ENCODE results near the gene GCNT1. TPM values are rescaled to one million over a fixed set of nuclear protein-coding genes. Genes with fewer than 3 reads are reported as not detected.

The GCNT1 gene
- total and polyA plus RNA-seq, 2 experiments from 2014 or later: 43.4 to 59.3 TPM

GRCh38 chr9:76512826-76513225, 53.8 kb downstream of the GCNT1 start:
- Histone ChIP-seq H3K27ac (no peak overlapping the region), H3K4me2 (no peak overlapping the region), H3K9me3 (ENCODE audit: low read depth) (peaks cover 5% of the 10 kb centered on the region), H3K36me3 (replicated peaks; ENCODE audit: insufficient read depth, low read depth) (no peaks in the 10 kb centered on the region), H3K79me2 (no peaks in the 10 kb centered on the region), H3K4me3 (no peak overlapping the region), H3K27me3 (no peaks in the 10 kb centered on the region), H3K4me1 (ENCODE audit: insufficient read depth) (no peaks in the 10 kb centered on the region), H4K20me1 (ENCODE audit: insufficient read depth, poor library complexity, severe bottlenecking) (no peaks in the 10 kb centered on the region), H2AFZ (no peak overlapping the region), H3K9me2 (replicated peaks; ENCODE audit: insufficient read depth) (no peaks in the 10 kb centered on the region)
- TF ChIP-seq CTCF (IDR thresholded peaks at IDR 0.05; ENCODE audit: poor library complexity) (no peak), EZH2 (IDR thresholded peaks at IDR 0.05; ENCODE audit: borderline replicate concordance) (no peak), EZH2phosphoT487 (IDR thresholded peaks at IDR 0.05; ENCODE audit: low read depth, severe bottlenecking, unreplicated experiment) (no peak)
- WGBS (ENCODE audit: low lambda C conversion rate, missing lambda C conversion rate): 79% methylated on average over 1 of the region's 1 CpG
- DNase-seq (ENCODE audit: low spot score): no peak

GRCh38 chr9:76516350-76516749, 57.4 kb downstream of the GCNT1 start:
- H3K4me2 ChIP-seq: no peak overlapping the region
- 79% methylated on average over 6 of the region's 6 CpGs for WGBS (ENCODE audit: low lambda C conversion rate, missing lambda C conversion rate)
- H3K27me3 ChIP-seq: no peaks in the 10 kb centered on the region
- peaks cover 12% of the 10 kb centered on the region for H3K4me1 ChIP-seq (ENCODE audit: insufficient read depth)
- no peaks in the 10 kb centered on the region for H3K79me2 ChIP-seq
- H3K36me3 ChIP-seq (replicated peaks; ENCODE audit: insufficient read depth, low read depth): no peaks in the 10 kb centered on the region
- TF ChIP-seq CTCF (IDR thresholded peaks at IDR 0.05; ENCODE audit: poor library complexity): no peak
- TF ChIP-seq EZH2 (IDR thresholded peaks at IDR 0.05; ENCODE audit: borderline replicate concordance): no peak
- TF ChIP-seq EZH2phosphoT487 (IDR thresholded peaks at IDR 0.05; ENCODE audit: low read depth, severe bottlenecking, unreplicated experiment): no peak
- H3K4me3 ChIP-seq: no peak overlapping the region
- H2AFZ ChIP-seq: no peak overlapping the region
- H3K9me3 ChIP-seq (ENCODE audit: low read depth): peaks cover 5% of the 10 kb centered on the region
- H4K20me1 ChIP-seq (ENCODE audit: insufficient read depth, poor library complexity, severe bottlenecking): no peaks in the 10 kb centered on the region
- no peaks in the 10 kb centered on the region for H3K9me2 ChIP-seq (replicated peaks; ENCODE audit: insufficient read depth)
- H3K27ac ChIP-seq: no peak overlapping the region
- DNase-seq (ENCODE audit: low spot score): no peak

DNA sequence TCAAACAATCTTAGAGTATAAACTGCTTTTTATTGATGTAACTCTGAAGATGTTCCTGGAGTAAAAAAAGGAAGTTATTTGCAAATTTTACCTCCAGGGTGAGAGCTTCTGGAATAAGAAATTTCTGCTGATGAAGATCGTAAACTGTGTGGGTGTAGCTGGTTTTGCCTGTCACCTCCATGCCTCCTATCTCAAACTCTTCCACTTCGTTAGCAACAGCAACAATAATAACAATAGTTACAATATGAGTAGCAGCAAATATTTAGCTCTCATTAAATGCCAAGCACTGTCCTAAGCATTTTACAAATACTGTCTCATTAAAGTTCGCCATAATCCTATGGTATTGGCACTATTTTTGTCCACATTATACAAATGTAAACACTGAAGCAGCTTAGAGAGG, 57.9 kb downstream of the GCNT1 start:
- Histone ChIP-seq H3K79me2 (no peaks in the 10 kb centered on the region), H4K20me1 (ENCODE audit: insufficient read depth, poor library complexity, severe bottlenecking) (no peaks in the 10 kb centered on the region), H3K4me2 (no peak overlapping the region), H3K4me1 (ENCODE audit: insufficient read depth) (peaks cover 12% of the 10 kb centered on the region), H3K27me3 (no peaks in the 10 kb centered on the region), H3K9me3 (ENCODE audit: low read depth) (peaks cover 5% of the 10 kb centered on the region), H3K27ac (no peak overlapping the region), H3K36me3 (replicated peaks; ENCODE audit: insufficient read depth, low read depth) (no peaks in the 10 kb centered on the region), H2AFZ (no peak overlapping the region), H3K9me2 (replicated peaks; ENCODE audit: insufficient read depth) (no peaks in the 10 kb centered on the region), H3K4me3 (no peak overlapping the region)
- no peak for TF ChIP-seq CTCF (IDR thresholded peaks at IDR 0.05; ENCODE audit: poor library complexity)
- 82% methylated on average over 3 of the region's 3 CpGs for WGBS (ENCODE audit: low lambda C conversion rate, missing lambda C conversion rate)
- no peak for DNase-seq (ENCODE audit: low spot score)
